Activated B cell treated with CpG ODN at 0.5 μM for 24 hours (primary cell): ENCODE measurements around the gene MED16. TPM values are rescaled to one million over a fixed set of nuclear protein-coding genes. Genes with fewer than 3 reads are reported as not detected.

ENCODE experiments used
- ATAC-seq: fragments of 200-7000 bp; cut with Tn5 transposase; one replicate; pipeline ENCODE4 v1.10.0; 2021; ENCODE audit warnings: low read depth, mild to moderate bottlenecking, moderate library complexity
- CTCF ChIA-PET: fragments of 350-600 bp; sonication (Branson Sonifier 250); formaldehyde crosslinking; loops from one replicate; lab custom pipeline; 2021; ENCODE audit warnings: antibody characterized with exemption; lab: Charles Lee
- POLR2A ChIA-PET: fragments of 350-600 bp; sonication (Branson Sonifier 250); formaldehyde crosslinking; loops from one replicate; lab custom pipeline; 2021; ENCODE audit warnings: antibody characterized with exemption; lab: Charles Lee
- DNase-seq: peaks from one replicate; pipeline ENCODE4 v3.0.0; 2022
- H3K27ac Mint-ChIP-seq: one replicate; pipeline ENCODE4 v1.8.0; 2020; ENCODE audit warnings: mixed read lengths
- H3K27me3 Mint-ChIP-seq: one replicate; pipeline ENCODE4 v1.8.0; 2021; ENCODE audit warnings: mixed read lengths
- H3K36me3 Mint-ChIP-seq: one replicate; pipeline ENCODE4 v1.8.0; 2021; ENCODE audit warnings: low read depth, mixed read lengths
- H3K4me1 Mint-ChIP-seq: one replicate; pipeline ENCODE4 v1.8.0; 2021; ENCODE audit warnings: mixed read lengths
- H3K4me3 Mint-ChIP-seq: one replicate; pipeline ENCODE4 v1.8.0; 2020; ENCODE audit warnings: mild to moderate bottlenecking, mixed read lengths
- H3K9me3 Mint-ChIP-seq: one replicate; pipeline ENCODE4 v1.8.0; 2020; ENCODE audit warnings: mixed read lengths
- intact Hi-C: fragments of 100-400 bp; cut with micrococcal nuclease; formaldehyde crosslinking; loops from one replicate; pipeline ENCODE4 v1.15.1; 2024
- total RNA-seq: library from RNA; stranded (reverse); gene quantifications from 2 replicates; pipeline ENCODE4 v1.2.3, GENCODE V29; 2022
- TF ChIP-seq, protein P1 (sequence below): fragments of 200-600 bp; IDR thresholded peaks from one replicate; pipeline ENCODE4 v1.8.0; 2022; ENCODE audit warnings: antibody characterized with exemption, mild to moderate bottlenecking

MED16 gene
- total RNA-seq, 1 donor from 2014 or later: 79.3 TPM

GRCh38 chr19:934865-935479 lies 42.0 kb upstream of the MED16 start:
- no peak overlapping the region for H3K27ac Mint-ChIP-seq
- TF ChIP-seq, protein P1, sequence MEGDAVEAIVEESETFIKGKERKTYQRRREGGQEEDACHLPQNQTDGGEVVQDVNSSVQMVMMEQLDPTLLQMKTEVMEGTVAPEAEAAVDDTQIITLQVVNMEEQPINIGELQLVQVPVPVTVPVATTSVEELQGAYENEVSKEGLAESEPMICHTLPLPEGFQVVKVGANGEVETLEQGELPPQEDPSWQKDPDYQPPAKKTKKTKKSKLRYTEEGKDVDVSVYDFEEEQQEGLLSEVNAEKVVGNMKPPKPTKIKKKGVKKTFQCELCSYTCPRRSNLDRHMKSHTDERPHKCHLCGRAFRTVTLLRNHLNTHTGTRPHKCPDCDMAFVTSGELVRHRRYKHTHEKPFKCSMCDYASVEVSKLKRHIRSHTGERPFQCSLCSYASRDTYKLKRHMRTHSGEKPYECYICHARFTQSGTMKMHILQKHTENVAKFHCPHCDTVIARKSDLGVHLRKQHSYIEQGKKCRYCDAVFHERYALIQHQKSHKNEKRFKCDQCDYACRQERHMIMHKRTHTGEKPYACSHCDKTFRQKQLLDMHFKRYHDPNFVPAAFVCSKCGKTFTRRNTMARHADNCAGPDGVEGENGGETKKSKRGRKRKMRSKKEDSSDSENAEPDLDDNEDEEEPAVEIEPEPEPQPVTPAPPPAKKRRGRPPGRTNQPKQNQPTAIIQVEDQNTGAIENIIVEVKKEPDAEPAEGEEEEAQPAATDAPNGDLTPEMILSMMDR: no peak
- peak; percentile 15 for ATAC-seq
- no peak overlapping the region for H3K4me3 Mint-ChIP-seq
- no peaks in the 10 kb centered on the region for H3K27me3 Mint-ChIP-seq
- CTCF ChIA-PET: interaction anchor here (0.9 kb wide), 1 partner anchor 34 kb away, joined by 3 read pairs; no protein-coding TSS in a partner anchor
- peaks cover 22% of the 10 kb centered on the region for H3K36me3 Mint-ChIP-seq
- H3K9me3 Mint-ChIP-seq: no peaks in the 10 kb centered on the region
- H3K4me1 Mint-ChIP-seq: peaks cover 54% of the 10 kb centered on the region
- DNase-seq: no peak
- intact Hi-C loops: no loop called here
- POLR2A ChIA-PET: interaction anchor here (0.5 to 1.7 kb wide), 2 partner anchors 12 to 474 kb away, joined by 3 to 8 read pairs; no protein-coding TSS in a partner anchor

- DNase-seq: no peak
- Mint-ChIP-seq H3K4me3 (no peak overlapping the region), H3K36me3 (peaks cover 24% of the 10 kb centered on the region), H3K27ac (no peak overlapping the region), H3K9me3 (no peaks in the 10 kb centered on the region), H3K27me3 (no peaks in the 10 kb centered on the region), H3K4me1 (peaks cover 48% of the 10 kb centered on the region)
- ATAC-seq: no peak
- ChIA-PET POLR2A (interaction anchor here (0.5 to 1.9 kb wide), 5 partner anchors 10 to 474 kb away, joined by 3 to 8 read pairs (median 4); no protein-coding TSS in a partner anchor), CTCF (interaction anchor here (0.9 kb wide), 1 partner anchor 35 kb away, joined by 3 read pairs; no protein-coding TSS in a partner anchor)
- intact Hi-C loops: no loop called here
- TF ChIP-seq, protein P1: no peak
These were observed 41.3 kb upstream of the MED16 start for GRCh38 chr19:934197-934840.

DNA sequence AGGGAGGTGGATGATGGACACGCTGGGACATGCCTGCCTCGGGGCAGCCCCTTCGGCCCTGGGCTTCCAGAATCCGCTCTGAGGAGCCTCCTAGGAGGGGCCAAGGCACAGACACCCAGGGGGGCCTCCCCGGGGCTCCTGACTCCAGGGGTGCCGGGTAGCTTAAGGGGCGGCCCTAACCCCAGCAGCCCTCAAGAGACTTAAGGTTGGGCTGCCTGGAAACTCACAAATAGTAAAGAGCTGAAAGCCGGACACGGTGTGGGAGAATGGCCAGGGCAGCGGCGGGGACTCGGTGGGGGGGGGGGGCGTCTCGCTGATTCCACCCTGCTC lies 40.5 kb upstream of the MED16 start:
- H3K27me3 Mint-ChIP-seq: no peaks in the 10 kb centered on the region
- TF ChIP-seq, protein P1: no peak
- peak overlapping the region; percentile 35 for H3K27ac Mint-ChIP-seq
- no peak overlapping the region for H3K4me3 Mint-ChIP-seq
- intact Hi-C loops: no loop called here
- ATAC-seq (no peak), DNase-seq (no peak)
- POLR2A ChIA-PET: interaction anchor here (0.6 to 1.9 kb wide), 4 partner anchors 8 to 242 kb away, joined by 4 to 14 read pairs (median 6); no protein-coding TSS in a partner anchor
- CTCF ChIA-PET: no interaction called here
- H3K4me1 Mint-ChIP-seq: peaks cover 48% of the 10 kb centered on the region
- no peaks in the 10 kb centered on the region for H3K9me3 Mint-ChIP-seq
- H3K36me3 Mint-ChIP-seq: peaks cover 26% of the 10 kb centered on the region

- ChIA-PET POLR2A (interaction anchor here (0.6 to 1.9 kb wide), 7 partner anchors 9 to 136 kb away, joined by 3 to 14 read pairs (median 6); partner anchors contain the start of genes PTBP1 and WDR18), CTCF (interaction anchor here (2.1 kb wide), 1 partner anchor 49 kb away, joined by 5 read pairs; no protein-coding TSS in a partner anchor)
- Mint-ChIP-seq H3K4me1 (peaks cover 41% of the 10 kb centered on the region), H3K27me3 (no peaks in the 10 kb centered on the region), H3K9me3 (no peaks in the 10 kb centered on the region), H3K4me3 (peak overlapping the region; percentile 72), H3K36me3 (peaks cover 24% of the 10 kb centered on the region), H3K27ac (peak overlapping the region; percentile 79)
- TF ChIP-seq, protein P1: no peak
- DNase-seq (no peak), ATAC-seq (peak; percentile 36)
- intact Hi-C loops: no loop called here
These were observed 39.9 kb upstream of the MED16 start for GRCh38 chr19:932648-933552.
